BLaER1 treated with 17β-estradiol and CSF1 and Interleukin-3, amounts not matched to agents 10 nM and 100 nM (cell line): ENCODE results near the gene ARHGEF17.
"Not testable (repeated sequence)": the region's sequence is repeated elsewhere in the genome, so short reads cannot be mapped to it uniquely, and the experiment has no call there.

Experiments
- H3K27ac ChIP-seq, 11 experiments: shearing (Covaris generic); formaldehyde crosslinking; 2 replicates each; pipeline ENCODE4 v1.8.1; 2022
- H3K27me3 ChIP-seq, 11 experiments: shearing (Covaris generic); formaldehyde crosslinking; 2 replicates each; pipeline ENCODE4 v1.8.1; 2022
- H3K36me3 ChIP-seq, 11 experiments: shearing (Covaris generic); formaldehyde crosslinking; 2 replicates each; pipeline ENCODE4 v1.8.1; 2022
- H3K4me1 ChIP-seq, 10 experiments: shearing (Covaris generic); formaldehyde crosslinking; 2 replicates each; pipeline ENCODE4 v1.8.1; 2022
- H3K4me2 ChIP-seq, 11 experiments: shearing (Covaris generic); formaldehyde crosslinking; 2 replicates each; pipeline ENCODE4 v1.8.1; 2022
- H3K4me3 ChIP-seq, 10 experiments: shearing (Covaris generic); formaldehyde crosslinking; 2 replicates each; pipeline ENCODE4 v1.8.1; 2022
- H3K9ac ChIP-seq, 11 experiments: shearing (Covaris generic); formaldehyde crosslinking; 2 replicates each; pipeline ENCODE4 v1.8.1; 2022
- H3K9me3 ChIP-seq, 11 experiments: shearing (Covaris generic); formaldehyde crosslinking; replicated peaks in 1 of 11; 2 replicates each; pipeline ENCODE4 v1.8.1; 2022
- H4K20me1 ChIP-seq, 11 experiments: shearing (Covaris generic); formaldehyde crosslinking; 2 replicates each; pipeline ENCODE4 v1.8.1; 2022
- Cebpa-rat ChIP-seq, 11 experiments: shearing (Covaris generic); IDR thresholded peaks; 2 replicates each; pipeline ENCODE4 v1.8.1; 2022

Gene ARHGEF17

DNA sequence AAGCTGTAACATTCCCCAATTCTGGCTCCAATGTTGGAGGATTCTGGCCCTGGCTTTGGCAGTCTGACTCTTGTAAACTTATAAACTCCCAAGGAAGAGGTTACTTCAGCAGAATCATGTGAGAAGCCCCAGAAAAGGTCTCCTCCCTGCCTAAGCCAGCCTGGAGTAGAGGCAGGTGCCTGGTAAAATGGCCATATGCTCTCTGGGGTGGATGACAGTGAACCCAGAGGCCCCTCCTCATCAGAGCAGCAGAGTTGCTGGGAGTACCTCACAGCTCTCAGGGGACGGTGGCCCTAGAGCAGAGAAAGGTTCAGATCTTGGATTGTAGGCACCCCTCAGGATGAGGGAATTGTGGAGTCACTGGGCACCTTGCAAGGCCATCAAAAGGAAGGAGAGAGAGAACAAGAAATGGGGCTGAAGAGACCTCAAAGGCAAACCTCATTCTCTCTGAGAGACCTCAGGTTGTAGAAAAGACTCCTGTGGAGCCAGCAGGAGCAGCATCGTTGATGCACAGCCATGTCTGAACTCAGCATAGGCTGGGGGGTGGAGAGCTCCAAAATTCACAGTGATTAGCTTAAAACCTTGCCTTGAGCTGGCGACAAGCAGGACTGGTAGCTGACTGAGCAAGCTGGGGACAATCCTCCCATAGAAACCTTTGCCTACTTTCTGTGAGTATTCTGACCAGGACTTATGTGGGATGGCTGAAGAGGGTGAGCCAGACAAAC, 40.8 kb upstream of the ARHGEF17 start:
- H3K4me3 ChIP-seq: no peak overlapping the region
- H4K20me1 ChIP-seq: no peaks in the 10 kb centered on the region
- H3K27ac ChIP-seq: no peak overlapping the region
- no peaks in the 10 kb centered on the region for H3K9me3 ChIP-seq
- H3K4me1 ChIP-seq: peaks cover 56 to 69% (median 64%) of the 10 kb centered on the region in 10 experiments
- H3K36me3 ChIP-seq: no peaks in the 10 kb centered on the region
- no peaks in the 10 kb centered on the region for H3K27me3 ChIP-seq
- H3K4me2 ChIP-seq: peak overlapping the region; percentile 44 to 88 (median 64)
- no peak overlapping the region for H3K9ac ChIP-seq
- no peak for TF ChIP-seq Cebpa-rat (IDR thresholded peaks at IDR 0.05)

DNA sequence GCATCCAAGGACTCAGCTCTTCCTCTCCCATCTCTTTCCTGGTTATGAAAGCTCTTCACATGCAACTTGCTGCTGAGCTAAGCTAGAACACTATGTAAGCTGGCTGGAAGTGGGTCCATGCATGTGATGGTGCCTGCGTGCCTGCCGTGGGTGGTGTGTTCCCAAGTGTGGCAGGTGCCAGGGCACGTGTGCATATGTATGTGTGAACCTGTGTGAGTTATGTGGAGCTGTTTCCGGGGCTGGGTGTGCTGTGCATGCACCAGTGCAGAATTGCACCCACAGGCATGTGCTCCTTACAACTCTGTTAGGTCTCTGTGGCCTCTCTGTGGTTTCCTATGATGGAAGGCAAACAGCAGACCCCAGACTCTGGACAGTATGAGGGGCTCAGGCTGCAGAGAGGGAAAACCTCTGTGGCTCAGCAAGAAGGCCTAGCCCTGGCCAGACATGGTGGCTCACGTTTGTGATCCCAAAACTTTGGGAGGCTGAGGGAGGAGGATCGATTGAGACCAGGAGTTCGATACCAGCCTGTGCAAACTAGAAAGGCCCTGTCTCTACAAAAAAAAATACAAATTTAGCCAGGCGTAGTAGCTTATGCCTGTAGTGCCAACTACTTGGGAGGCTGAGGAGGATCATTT, 40.1 kb upstream of the ARHGEF17 start:
- H4K20me1 ChIP-seq: no peaks in the 10 kb centered on the region
- TF ChIP-seq Cebpa-rat (IDR thresholded peaks at IDR 0.05): no peak
- H3K27me3 ChIP-seq: no peaks in the 10 kb centered on the region
- H3K4me3 ChIP-seq: no peak overlapping the region
- H3K4me2 ChIP-seq: peak overlapping the region; percentile 44 to 88 (median 64)
- H3K4me1 ChIP-seq: peaks cover 64 to 76% (median 72%) of the 10 kb centered on the region in 10 experiments
- no peaks in the 10 kb centered on the region for H3K36me3 ChIP-seq
- H3K9ac ChIP-seq: no peak overlapping the region
- no peaks in the 10 kb centered on the region for H3K9me3 ChIP-seq
- H3K27ac ChIP-seq: no peak overlapping the region

DNA sequence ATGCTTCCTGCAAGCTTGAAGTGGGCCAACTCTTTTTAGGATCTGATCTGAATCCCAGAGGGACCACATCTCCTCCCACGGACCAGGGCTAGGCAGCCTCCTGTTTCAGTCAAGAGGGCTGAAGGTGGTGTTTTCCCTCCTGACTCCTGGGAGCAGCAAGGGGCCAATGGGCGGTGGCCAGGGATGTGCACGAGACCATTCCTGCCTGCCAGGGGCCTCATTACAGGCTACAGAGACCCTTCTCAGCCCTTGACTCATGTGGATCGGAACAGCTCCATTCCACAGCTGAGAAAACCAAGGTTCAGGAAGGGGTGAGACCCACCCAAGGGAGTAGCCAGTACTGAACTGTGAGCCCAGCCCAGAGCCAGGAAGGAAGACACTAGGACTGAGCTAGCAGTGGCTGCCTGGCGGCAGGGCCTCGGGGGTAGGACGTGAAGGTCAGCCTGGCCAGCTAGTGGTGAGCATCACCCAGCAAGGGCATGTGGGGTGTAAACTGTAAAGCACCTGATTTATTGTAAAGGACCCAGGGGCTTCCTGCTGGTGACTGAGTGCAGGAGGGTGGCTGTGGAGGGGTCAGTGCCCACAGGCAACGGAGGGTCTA, 39.3 kb upstream of the ARHGEF17 start:
- Histone ChIP-seq H3K27ac (no peak overlapping the region), H3K4me3 (no peak overlapping the region), H4K20me1 (no peaks in the 10 kb centered on the region), H3K4me2 (peak overlapping the region; percentile 44 to 88 (median 64)), H3K9me3 (no peaks in the 10 kb centered on the region), H3K27me3 (no peaks in the 10 kb centered on the region), H3K36me3 (no peaks in the 10 kb centered on the region), H3K4me1 (peaks cover 71 to 84% (median 79%) of the 10 kb centered on the region in 10 experiments), H3K9ac (0 out of 22 replicates have a peak overlapping the region, but pooled peaks of 1 of the 11 experiments have one; percentile 2)
- no peak for TF ChIP-seq Cebpa-rat (IDR thresholded peaks at IDR 0.05)

- Histone ChIP-seq H3K27me3 (no peaks in the 10 kb centered on the region), H4K20me1 (no peaks in the 10 kb centered on the region), H3K36me3 (no peaks in the 10 kb centered on the region), H3K9me3 (no peaks in the 10 kb centered on the region), H3K9ac (peak overlapping the region in 1 of 11 experiments; percentile 21; a peak in 3 of 22 replicates), H3K27ac (peak overlapping the region in 3 of 11 experiments; percentile 12 to 32 (median 31); a peak in 4 of 22 replicates), H3K4me1 (peaks cover 79 to 91% (median 87%) of the 10 kb centered on the region in 10 experiments), H3K4me3 (no peak overlapping the region), H3K4me2 (peak overlapping the region; percentile 44 to 88 (median 64))
- no peak for TF ChIP-seq Cebpa-rat (IDR thresholded peaks at IDR 0.05)
Observed at GRCh38 chr11:73269459-73270015, 38.5 kb upstream of the ARHGEF17 start.

- no peak overlapping the region for H3K4me3 ChIP-seq
- H3K9me3 ChIP-seq: no peaks in the 10 kb centered on the region
- H3K36me3 ChIP-seq: no peaks in the 10 kb centered on the region
- H3K4me1 ChIP-seq: peaks cover 86 to 98% (median 94%) of the 10 kb centered on the region in 10 experiments
- H3K27ac ChIP-seq: peak overlapping the region in 4 of 11 experiments; percentile 7 to 68 (median 32); a peak in 5 of 22 replicates
- no peak for TF ChIP-seq Cebpa-rat (IDR thresholded peaks at IDR 0.05)
- no peaks in the 10 kb centered on the region for H4K20me1 ChIP-seq
- peak overlapping the region; percentile 44 to 88 (median 64) for H3K4me2 ChIP-seq
- no peaks in the 10 kb centered on the region for H3K27me3 ChIP-seq
- peak overlapping the region in 1 of 11 experiments; percentile 21; a peak in 2 of 22 replicates for H3K9ac ChIP-seq
Observed at GRCh38 chr11:73270016-73270854, 37.8 kb upstream of the ARHGEF17 start.

DNA sequence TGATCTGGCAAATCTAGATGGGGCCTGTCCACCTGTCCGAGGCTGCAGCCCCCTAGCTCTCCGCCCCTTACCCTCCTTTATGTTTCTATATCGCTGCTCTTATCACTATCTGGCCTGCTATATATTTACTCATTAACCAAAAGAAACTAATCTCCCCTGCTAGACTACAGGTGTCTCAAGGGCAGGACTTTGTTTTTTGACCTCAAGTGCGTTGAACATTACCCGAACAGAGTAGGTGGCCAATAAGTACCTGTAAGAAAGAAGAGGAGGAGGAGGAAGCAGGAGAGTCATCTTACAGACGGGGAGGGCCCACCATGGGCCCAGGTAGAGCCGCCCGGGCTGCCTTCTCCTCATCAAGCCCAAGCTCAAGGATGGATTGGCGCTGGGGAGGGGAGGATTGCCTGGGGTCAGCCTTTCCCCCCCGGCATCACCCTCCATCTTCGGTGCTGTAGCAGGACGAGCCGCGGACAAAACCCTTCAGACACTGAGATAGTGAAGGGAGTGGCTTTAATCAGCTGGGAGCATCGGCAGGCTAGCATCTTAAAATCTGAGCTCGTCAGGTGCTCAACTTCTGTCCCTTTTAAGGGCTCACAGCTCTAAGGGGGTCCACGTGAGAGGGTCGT, 37.1 kb upstream of the ARHGEF17 start:
- peaks cover 82 to 100% (median 94%) of the 10 kb centered on the region in 10 experiments for H3K4me1 ChIP-seq
- H4K20me1 ChIP-seq: no peaks in the 10 kb centered on the region
- H3K27me3 ChIP-seq: no peaks in the 10 kb centered on the region
- peak overlapping the region in 7 of 11 experiments; percentile 82 to 97 (median 88); a peak in 9 of 22 replicates for H3K4me2 ChIP-seq
- no peak for TF ChIP-seq Cebpa-rat (IDR thresholded peaks at IDR 0.05)
- peak overlapping the region in 6 of 11 experiments; percentile 7 to 72 (median 46); a peak in 8 of 22 replicates for H3K27ac ChIP-seq
- no peak overlapping the region; a peak in 1 of 22 replicates for H3K9ac ChIP-seq
- H3K9me3 ChIP-seq: no peaks in the 10 kb centered on the region
- H3K4me3 ChIP-seq: no peak overlapping the region
- H3K36me3 ChIP-seq: no peaks in the 10 kb centered on the region

- H3K36me3 ChIP-seq, H4K20me1 ChIP-seq, H3K9me3 ChIP-seq, H3K27me3 ChIP-seq, H3K4me3 ChIP-seq: not testable (repeated sequence)
- H3K9ac ChIP-seq: peak overlapping the region in 4 of 11 experiments; percentile 11 to 28 (median 18); a peak in 3 of 22 replicates
- peaks cover 77 to 97% (median 89%) of the 10 kb centered on the region in 10 experiments for H3K4me1 ChIP-seq
- H3K27ac ChIP-seq: peak overlapping the region in 8 of 11 experiments; percentile 41 to 72 (median 59); a peak in 14 of 22 replicates
- peak overlapping the region; percentile 48 to 97 (median 85); a peak in 18 of 22 replicates for H3K4me2 ChIP-seq
Observed at GRCh38 chr11:73271478-73271865, 36.6 kb upstream of the ARHGEF17 start.
